NCI-H2029 treated with DMSO at 0.1 percent for 48 hours (cell line): Measurements from ENCODE around the gene AGBL2.
"Not testable (repeated sequence)": the region's sequence is repeated elsewhere in the genome, so short reads cannot be mapped to it uniquely, and the experiment has no call there.

Experiments used
- DNase-seq: peaks from one replicate; lab custom pipeline; 2025; lab: John Stamatoyannopoulos, UW

AGBL2 gene, protein sequence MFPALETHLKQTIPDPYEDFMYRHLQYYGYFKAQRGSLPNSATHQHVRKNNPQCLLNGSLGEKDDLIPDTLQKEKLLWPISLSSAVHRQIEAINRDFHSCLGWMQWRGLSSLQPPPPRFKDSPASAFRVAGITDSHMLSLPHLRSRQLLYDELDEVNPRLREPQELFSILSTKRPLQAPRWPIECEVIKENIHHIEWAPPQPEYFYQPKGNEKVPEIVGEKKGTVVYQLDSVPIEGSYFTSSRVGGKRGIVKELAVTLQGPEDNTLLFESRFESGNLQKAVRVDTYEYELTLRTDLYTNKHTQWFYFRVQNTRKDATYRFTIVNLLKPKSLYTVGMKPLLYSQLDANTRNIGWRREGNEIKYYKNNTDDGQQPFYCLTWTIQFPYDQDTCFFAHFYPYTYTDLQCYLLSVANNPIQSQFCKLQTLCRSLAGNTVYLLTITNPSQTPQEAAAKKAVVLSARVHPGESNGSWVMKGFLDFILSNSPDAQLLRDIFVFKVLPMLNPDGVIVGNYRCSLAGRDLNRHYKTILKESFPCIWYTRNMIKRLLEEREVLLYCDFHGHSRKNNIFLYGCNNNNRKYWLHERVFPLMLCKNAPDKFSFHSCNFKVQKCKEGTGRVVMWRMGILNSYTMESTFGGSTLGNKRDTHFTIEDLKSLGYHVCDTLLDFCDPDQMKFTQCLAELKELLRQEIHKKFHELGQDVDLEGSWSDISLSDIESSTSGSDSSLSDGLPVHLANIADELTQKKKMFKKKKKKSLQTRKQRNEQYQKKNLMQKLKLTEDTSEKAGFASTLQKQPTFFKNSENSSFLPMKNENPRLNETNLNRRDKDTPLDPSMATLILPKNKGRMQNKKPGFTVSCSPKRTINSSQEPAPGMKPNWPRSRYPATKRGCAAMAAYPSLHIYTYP

GRCh38 chr11:47715082-47715669 is at the start of gene AGBL2:
Gene AGBL2, minus strand, starts transcription at chr11:47715369. Its CDS starts 719 bp downstream, at chr11:47714650.
- peak; percentile 35 for DNase-seq

- DNase-seq = not testable (repeated sequence)
Measured at GRCh38 chr11:47759291-47759690, 44.1 kb upstream of the AGBL2 start.

GRCh38 chr11:47756208-47756607 is 41.0 kb upstream of the AGBL2 start:
- DNase-seq = no peak

DNA sequence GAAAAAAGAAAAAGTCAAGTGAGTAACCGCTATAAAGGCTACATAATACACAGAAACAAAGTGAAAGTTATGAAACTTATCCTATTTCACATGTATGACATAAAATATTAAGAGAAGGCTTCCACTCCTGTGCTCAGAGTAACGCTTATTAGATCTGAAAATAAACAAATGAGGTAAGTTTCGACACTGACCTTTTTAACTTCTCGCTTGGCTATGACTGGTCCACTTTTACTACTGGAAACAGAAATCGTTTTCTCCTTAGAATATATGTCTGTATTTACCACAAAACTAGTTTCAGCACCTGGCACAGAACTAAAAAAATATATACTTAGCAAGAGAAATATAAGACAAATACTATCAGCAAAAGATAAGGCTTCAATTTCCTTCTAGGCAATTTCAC is 35.6 kb upstream of the AGBL2 start:
- DNase-seq = no peak

GRCh38 chr11:47742494-47742893 is 27.3 kb upstream of the AGBL2 start:
- DNase-seq = not testable (repeated sequence)

- not testable (repeated sequence) for DNase-seq
Measured at GRCh38 chr11:47737817-47738216, 22.6 kb upstream of the AGBL2 start.

DNA sequence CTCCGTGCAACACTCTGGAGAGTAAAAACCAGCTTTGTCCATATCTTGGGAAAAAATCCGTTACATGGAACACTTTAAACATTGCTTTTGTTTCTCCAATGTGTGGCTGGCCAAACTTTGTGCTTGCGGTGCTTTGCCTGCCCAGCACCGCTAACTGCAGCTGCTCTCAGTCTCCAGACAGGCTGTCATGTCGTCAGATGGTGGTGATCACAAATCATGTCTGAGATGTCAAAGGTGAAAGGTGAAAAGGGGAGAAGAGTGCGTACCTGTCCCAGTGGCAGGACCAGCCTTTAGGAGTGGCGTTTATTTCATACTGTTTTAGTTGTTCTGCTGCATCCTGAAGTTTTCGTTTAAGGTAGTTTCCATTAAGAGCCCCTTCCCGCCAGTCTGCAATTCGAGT is 17.1 kb upstream of the AGBL2 start:
- no peak for DNase-seq

GRCh38 chr11:47731475-47731874 is 16.3 kb upstream of the AGBL2 start:
- DNase-seq = no peak

- DNase-seq = no peak
Measured at GRCh38 chr11:47726878-47727514, 11.8 kb upstream of the AGBL2 start.

GRCh38 chr11:47726118-47726442 is 10.9 kb upstream of the AGBL2 start:
- no peak for DNase-seq

DNA sequence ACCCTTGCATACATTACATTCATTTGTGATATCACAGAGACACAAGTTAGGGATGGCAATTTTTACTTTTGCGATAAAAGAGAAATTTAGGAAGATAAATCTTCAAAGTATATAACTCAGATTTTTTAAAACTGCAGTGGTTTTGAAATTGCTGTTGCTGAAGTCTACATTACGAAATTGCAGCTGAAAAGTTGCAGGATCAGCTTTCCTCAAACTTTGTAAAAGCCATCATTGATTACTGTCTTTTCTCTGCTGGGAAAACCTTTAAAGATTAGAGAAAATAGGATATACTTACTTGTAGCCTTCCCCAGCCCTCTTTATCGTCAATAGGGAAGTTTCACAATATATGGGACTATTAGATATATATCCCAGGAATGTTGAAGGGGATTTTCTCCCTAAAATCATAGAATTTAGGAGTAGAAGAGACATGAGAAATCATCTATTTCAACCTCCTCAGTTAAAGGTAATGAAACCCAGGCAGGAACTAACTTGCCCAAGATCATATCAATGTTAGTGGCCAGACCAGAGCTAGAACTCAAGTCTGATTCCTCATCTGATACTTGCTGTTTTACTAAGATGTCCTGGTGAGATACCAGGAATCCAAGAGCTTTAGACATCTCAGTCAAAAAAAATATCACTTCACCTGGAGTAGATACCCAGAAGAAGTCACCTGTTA is 10.4 kb upstream of the AGBL2 start:
- no peak for DNase-seq

GRCh38 chr11:47724041-47724729 is 9.0 kb upstream of the AGBL2 start:
- DNase-seq = no peak

GRCh38 chr11:47723041-47723440 is 7.9 kb upstream of the AGBL2 start:
- no peak for DNase-seq

- DNase-seq = no peak
Measured at GRCh38 chr11:47720651-47721050, 5.5 kb upstream of the AGBL2 start.

- no peak for DNase-seq
Measured at GRCh38 chr11:47716692-47717091, 1.5 kb upstream of the AGBL2 start.

DNA sequence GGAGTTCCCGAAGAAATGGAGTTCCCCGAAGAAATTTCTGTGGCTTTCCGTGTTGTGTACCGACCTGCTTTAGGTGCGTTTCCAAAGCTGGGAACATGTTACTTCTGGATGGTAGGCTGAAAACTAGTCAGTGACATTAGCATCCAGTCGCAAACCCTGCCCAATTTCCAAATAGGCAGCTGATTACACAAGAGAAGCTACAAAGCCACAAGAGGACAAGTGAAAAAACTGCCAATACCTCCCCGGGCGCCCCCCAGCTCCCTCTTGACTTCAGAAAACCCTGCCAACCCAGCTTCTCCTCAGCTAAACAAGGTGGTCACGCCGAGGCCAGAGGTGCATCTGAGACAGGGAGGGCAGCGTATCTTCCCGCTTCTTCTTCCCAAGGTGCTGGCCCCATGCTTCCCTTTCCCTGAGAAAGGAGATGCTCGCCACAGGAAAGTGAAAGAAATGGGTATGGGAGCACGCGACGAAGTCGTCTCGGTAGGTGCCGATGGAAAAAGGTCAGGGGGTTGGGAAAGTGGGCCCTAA is 551 bp downstream of the AGBL2 start:
- DNase-seq = no peak

GRCh38 chr11:47711816-47712215 is 3.4 kb downstream of the AGBL2 start:
- DNase-seq = no peak

DNA sequence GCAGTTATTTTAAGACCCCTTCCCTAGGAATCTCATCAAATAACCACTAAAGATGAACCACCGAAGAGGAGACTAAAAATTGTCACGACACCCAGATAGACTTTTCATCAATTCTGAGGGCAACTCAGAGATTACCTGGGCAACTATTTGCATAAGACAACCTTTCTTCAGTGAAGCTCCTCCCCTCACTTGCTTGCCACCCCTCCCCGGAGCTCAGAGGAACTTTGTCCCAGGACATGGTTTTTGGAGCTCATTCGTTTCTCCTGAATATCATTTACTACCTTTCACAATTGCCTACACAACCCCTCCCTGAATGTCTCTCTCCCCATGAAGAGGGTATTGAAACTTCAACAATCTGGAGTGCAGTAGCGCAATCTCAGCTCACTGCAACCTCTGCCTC is 3.9 kb downstream of the AGBL2 start:
- DNase-seq = no peak

GRCh38 chr11:47707275-47707786 is 7.8 kb downstream of the AGBL2 start:
- DNase-seq = not testable (repeated sequence)

DNA sequence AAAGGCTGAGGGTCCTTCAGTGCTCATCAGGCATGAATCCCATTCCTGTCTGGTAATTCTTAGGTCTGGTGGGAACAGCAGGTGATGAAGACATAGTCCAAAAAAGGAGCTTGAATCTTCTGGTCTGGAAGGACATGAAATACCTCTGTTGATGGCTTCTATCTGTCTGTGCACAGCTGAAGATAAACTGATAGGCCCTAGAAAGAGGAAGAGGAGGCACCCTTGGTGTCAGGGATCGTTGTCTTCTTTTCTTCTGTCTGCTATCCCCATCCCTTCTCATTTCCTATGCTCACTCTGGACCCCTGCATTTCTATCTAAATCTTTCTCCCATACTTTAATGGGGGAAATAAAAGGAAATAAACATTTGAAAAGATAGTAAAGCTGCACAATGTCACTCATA is 9.4 kb downstream of the AGBL2 start:
- no peak for DNase-seq

GRCh38 chr11:47691979-47692378 is 23.2 kb downstream of the AGBL2 start:
- DNase-seq = no peak
